Coronary artery (tissue), 2 donors: ENCODE measurements around the gene ZNF536.

ENCODE experiments used
- DNase-seq: peaks from one replicate; pipeline ENCODE4 v3.0.0-alpha.2; 2017; ENCODE audit warnings: low spot score
- H3K27ac ChIP-seq, 2 donors: fragments of 200-600 bp; sonication (generic); one replicate each; pipeline ENCODE4 v1.5.1; 2016 to 2019
- H3K4me3 ChIP-seq: fragments of 200-600 bp; sonication (generic); 2 replicates; pipeline ENCODE4 v1.5.1; 2016; ENCODE audit warnings: mild to moderate bottlenecking, moderate library complexity
- TF ChIP-seq, protein P1 (sequence below): fragments of 200-600 bp; sonication (generic); IDR thresholded peaks from one replicate; pipeline ENCODE4 v1.5.1; 2019; ENCODE audit warnings: antibody characterized with exemption

The ZNF536 gene

DNA sequence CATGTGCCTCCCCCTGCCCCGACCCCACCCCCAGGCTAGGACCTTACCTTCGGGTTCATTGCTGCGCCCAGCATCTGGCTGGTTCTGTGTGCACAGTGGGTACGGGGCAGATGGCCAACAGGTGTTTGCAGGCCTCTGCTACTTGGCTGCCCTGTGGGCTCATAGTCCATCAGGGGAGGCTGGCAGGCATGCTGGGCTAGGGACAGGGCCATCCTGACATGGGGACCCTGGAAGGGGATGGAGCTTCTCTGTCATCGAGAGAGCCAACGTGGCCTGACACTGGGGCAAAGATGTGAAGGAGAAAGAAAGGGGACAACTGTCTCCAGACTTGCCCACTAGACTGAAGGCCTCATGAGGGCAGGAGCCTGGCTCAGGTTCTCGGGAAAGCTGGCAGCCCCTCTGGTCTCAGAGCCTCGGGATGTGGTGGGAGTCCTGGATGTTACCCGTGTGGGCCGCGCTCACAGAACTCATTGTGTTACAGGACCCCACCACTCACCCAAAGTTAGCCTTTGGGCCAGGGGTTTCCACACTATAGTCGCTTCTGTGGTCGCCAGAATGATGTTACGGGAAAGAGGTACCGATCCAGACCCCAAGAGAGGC lies 4.7 kb downstream of the ZNF536 start:
- Histone ChIP-seq H3K27ac (no peak overlapping the region), H3K4me3 (no peak overlapping the region)
- DNase-seq = no peak
- TF ChIP-seq, protein P1, sequence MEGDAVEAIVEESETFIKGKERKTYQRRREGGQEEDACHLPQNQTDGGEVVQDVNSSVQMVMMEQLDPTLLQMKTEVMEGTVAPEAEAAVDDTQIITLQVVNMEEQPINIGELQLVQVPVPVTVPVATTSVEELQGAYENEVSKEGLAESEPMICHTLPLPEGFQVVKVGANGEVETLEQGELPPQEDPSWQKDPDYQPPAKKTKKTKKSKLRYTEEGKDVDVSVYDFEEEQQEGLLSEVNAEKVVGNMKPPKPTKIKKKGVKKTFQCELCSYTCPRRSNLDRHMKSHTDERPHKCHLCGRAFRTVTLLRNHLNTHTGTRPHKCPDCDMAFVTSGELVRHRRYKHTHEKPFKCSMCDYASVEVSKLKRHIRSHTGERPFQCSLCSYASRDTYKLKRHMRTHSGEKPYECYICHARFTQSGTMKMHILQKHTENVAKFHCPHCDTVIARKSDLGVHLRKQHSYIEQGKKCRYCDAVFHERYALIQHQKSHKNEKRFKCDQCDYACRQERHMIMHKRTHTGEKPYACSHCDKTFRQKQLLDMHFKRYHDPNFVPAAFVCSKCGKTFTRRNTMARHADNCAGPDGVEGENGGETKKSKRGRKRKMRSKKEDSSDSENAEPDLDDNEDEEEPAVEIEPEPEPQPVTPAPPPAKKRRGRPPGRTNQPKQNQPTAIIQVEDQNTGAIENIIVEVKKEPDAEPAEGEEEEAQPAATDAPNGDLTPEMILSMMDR = no peak

DNA sequence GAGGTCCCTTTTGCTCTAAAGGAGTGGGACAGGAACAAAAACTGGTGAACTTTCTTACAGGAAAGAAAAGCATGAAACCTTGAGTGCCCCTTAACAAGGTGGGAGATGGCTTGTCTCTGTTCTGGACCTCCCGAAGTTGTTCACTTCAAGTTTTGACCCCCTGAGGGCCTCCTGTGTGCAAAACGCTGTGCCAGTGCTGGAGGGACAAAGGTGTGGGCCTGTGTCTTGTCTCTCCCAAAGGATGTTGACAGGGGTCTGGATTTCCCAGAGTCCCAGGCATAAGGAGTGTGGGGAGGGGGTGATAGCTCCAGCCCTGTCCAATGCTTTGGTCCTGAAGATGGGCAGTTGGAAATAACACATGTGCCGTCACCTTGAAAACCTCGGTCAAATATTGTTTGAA lies 6.5 kb downstream of the ZNF536 start:
- no peak for DNase-seq
- H3K27ac ChIP-seq = no peak overlapping the region
- TF ChIP-seq, protein P1 = no peak
- H3K4me3 ChIP-seq = no peak overlapping the region

DNA sequence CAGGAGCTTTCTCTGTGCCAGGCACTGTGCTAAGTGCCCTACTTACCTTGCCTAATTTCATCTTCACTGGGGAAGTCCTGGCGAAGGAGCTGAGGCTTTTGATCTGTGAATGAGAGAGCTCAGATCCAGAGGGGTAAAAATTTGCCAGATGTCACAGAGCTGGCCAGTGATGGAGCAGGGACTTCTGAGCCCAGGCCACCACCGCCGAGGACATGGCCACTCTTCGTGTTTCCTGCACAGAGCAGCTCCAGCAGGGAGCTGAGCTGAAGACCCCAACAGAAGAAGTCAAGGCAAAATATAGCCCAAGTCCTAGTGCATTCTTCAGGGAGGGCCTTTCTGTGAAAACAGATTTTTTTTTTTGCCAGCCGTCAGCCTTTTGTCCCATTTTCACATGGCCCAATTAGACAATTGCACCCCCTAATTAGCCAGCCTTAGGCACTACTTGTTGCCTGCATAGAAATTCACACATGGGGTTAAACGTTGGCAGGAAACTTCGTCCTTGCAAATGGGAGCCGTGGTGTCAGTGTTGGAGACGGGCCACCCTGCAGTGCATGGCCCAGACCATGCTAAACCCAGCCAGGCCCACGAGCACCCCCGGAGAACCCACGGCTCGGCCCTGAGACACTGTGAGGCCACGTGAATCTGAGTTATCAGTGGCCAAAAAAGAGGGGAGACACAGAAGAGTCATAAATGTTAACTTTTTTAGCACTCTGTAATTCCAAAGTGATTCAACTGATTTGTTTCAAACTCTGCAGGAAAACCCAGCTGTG lies 7.8 kb downstream of the ZNF536 start:
- Histone ChIP-seq H3K27ac (no peak overlapping the region), H3K4me3 (no peak overlapping the region)
- no peak for DNase-seq
- TF ChIP-seq, protein P1 = no peak

DNA sequence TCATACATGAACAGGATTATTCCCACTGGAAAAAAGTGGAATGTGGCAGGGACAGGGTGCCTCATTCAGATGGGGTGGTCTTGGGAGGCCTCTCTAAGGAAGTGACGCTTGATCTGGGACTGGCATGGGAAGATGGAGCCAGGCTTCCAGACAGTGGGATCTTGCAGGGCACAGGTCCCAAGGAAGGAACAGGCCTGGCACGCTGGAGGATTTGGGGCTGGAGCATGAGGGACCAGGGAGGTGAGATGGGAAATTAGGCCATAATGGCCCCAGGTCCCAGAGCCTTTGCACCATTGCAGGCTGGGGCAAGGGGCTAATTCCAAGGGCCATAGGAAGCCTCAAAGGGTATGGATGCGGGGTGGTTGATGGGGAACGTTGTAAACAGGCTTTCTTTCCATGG lies 9.2 kb downstream of the ZNF536 start:
- H3K27ac ChIP-seq = no peak overlapping the region
- TF ChIP-seq, protein P1 = no peak
- no peak overlapping the region for H3K4me3 ChIP-seq
- no peak for DNase-seq

DNA sequence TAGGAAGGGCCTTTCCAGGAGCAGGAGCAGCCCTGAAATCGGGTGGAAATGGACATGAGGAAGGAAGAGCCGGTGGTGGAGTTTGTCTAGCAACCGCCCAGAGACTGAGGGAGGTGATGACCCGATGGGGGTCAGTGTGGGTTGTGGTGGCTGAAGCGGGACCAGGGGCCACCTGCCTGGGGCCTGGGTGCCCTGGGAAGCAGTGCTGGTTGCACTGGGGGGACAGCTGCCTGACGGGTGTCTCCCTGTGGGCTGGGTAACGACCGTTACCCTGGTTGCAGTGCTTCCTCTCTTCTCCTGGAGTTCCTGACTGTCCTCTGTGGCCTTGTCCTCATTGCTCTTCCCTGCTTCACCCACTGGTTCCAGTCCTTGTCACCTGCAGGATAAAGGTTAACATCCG lies 13.0 kb downstream of the ZNF536 start:
- TF ChIP-seq, protein P1 = no peak
- DNase-seq = no peak
- Histone ChIP-seq H3K4me3 (no peak overlapping the region), H3K27ac (no peak overlapping the region)

DNA sequence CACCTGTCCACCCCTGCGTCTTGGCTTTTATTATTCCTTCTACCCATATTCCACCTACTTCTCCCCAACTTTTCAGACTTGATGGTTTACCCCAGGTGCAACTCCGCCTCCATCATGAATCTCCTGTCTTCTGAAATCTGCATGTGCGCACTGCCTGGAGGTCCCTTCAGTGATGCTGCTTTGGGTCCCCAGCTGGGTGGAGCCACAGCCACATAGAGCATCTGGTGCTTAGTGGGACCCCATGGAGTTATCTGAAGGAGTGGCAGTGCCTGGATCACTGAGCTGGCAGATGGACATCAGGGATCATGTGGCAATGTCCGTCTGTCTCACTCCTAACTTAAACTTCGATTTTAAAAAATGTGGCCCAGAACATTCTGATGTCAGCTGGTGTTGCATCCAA lies 13.5 kb downstream of the ZNF536 start:
- TF ChIP-seq, protein P1 = no peak
- DNase-seq = no peak

More for the DNA sequence above, 13.5 kb downstream of the ZNF536 start:
- no peak overlapping the region for H3K4me3 ChIP-seq
- H3K27ac ChIP-seq = no peak overlapping the region
